ENCODE data around the gene SLC12A8. TPM values are rescaled to one million over a fixed set of nuclear protein-coding genes. Genes with fewer than 3 reads are reported as not detected.

Gene SLC12A8
- total RNA-seq, 1 donor from 2014 or later: not detected

DNA sequence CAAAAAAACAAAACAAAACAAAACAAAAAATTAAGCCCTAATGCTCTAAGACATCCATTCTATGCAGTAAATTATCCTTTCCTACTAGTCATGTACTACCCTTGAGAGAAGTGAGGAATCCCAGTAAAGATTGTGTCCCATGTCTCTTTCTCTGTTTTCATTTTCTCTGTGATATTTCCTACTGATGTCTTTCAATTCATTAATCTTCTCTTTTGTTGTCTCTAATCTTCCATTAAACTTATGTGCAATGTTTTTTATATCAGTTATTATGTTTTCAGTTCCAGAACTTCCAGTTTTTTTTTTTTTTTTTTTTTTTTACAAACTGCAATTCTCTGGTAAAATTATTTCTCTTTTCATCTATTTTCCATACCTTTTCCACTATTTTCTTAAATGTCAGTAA, 44.1 kb upstream of the SLC12A8 start:
- no peak for DNase-seq
- H3K4me3 ChIP-seq: no peak overlapping the region
- no peak overlapping the region for H3K27ac ChIP-seq (replicated peaks)
- peaks cover 9% of the 10 kb centered on the region for H3K9me3 ChIP-seq (replicated peaks)
- H3K36me3 ChIP-seq: peaks cover 7% of the 10 kb centered on the region
- no peaks in the 10 kb centered on the region for H3K27me3 ChIP-seq (ENCODE audit: low read depth)
- intact Hi-C loops (cut with micrococcal nuclease): no loop called here
- no peaks in the 10 kb centered on the region for H3K4me1 ChIP-seq
- TF ChIP-seq, protein P1, sequence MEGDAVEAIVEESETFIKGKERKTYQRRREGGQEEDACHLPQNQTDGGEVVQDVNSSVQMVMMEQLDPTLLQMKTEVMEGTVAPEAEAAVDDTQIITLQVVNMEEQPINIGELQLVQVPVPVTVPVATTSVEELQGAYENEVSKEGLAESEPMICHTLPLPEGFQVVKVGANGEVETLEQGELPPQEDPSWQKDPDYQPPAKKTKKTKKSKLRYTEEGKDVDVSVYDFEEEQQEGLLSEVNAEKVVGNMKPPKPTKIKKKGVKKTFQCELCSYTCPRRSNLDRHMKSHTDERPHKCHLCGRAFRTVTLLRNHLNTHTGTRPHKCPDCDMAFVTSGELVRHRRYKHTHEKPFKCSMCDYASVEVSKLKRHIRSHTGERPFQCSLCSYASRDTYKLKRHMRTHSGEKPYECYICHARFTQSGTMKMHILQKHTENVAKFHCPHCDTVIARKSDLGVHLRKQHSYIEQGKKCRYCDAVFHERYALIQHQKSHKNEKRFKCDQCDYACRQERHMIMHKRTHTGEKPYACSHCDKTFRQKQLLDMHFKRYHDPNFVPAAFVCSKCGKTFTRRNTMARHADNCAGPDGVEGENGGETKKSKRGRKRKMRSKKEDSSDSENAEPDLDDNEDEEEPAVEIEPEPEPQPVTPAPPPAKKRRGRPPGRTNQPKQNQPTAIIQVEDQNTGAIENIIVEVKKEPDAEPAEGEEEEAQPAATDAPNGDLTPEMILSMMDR (IDR thresholded peaks at IDR 0.05; ENCODE audit: borderline replicate concordance): no peak

DNA sequence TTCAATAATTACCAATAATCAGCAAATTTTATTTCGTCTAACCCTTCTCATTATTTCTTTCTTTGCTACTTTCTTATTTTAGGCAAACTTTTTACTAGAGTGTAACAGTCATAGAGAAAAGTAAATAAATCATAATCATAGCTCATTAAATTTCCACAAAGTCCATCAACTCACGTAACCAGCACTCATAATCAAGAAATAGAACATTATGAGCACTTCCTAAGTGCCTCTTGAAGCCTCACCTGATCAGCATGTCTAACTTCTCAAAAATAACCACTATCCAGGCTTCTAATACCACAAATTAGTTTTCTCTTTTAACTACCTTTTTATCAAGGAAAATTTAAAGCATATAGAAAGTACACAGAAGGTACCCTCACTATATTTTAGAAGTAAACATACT, 38.4 kb upstream of the SLC12A8 start:
- no peaks in the 10 kb centered on the region for H3K9me3 ChIP-seq (replicated peaks)
- TF ChIP-seq, protein P1 (IDR thresholded peaks at IDR 0.05; ENCODE audit: borderline replicate concordance): no peak
- no peaks in the 10 kb centered on the region for H3K36me3 ChIP-seq
- no peaks in the 10 kb centered on the region for H3K4me1 ChIP-seq
- intact Hi-C loops (cut with micrococcal nuclease): no loop called here
- H3K27ac ChIP-seq (replicated peaks): no peak overlapping the region
- DNase-seq: no peak
- no peaks in the 10 kb centered on the region for H3K27me3 ChIP-seq (ENCODE audit: low read depth)
- H3K4me3 ChIP-seq: no peak overlapping the region

DNA sequence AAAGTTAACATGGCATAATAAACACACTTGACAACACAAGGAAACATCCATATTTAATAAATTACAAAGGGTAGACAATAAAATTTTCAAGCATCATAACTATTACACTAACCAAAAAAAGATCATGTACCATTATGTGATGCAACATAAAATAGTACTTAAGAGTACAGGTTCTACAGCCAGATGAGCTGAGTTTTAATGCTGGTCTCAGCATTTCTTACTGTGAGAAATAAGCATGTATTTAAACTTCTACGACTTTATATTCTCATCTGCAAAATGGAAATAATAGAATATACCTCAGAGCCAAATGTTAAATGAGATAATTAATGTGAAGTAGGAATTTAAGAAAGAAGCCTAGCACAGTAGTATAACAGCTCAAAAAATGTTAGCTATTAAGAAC, 33.7 kb upstream of the SLC12A8 start:
- no peaks in the 10 kb centered on the region for H3K36me3 ChIP-seq
- no peak for DNase-seq
- H3K4me3 ChIP-seq: no peak overlapping the region
- H3K9me3 ChIP-seq (replicated peaks): no peaks in the 10 kb centered on the region
- H3K27me3 ChIP-seq (ENCODE audit: low read depth): no peaks in the 10 kb centered on the region
- TF ChIP-seq, protein P1 (IDR thresholded peaks at IDR 0.05; ENCODE audit: borderline replicate concordance): no peak
- intact Hi-C loops (cut with micrococcal nuclease): no loop called here
- H3K4me1 ChIP-seq: no peaks in the 10 kb centered on the region
- no peak overlapping the region for H3K27ac ChIP-seq (replicated peaks)

DNA sequence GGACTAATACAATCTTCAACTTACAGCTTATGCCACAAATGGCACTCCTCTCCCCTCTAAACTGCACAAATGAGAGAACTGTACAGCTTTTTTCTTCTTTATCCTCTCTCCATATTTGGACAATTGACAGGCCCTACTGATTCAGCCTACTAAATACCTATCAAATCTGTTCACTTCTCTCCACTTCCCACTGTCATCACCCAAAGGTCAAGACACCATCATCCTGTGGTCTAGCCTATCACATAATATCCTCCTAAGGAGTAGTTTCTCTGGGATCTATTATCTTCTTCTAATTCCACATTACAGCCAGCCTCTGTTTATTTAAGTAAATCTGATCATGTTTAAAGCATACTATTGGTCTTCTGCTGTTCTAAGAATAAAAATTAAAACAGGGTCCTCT, 33.0 kb upstream of the SLC12A8 start:
- Histone ChIP-seq H3K4me3 (no peak overlapping the region), H3K36me3 (no peaks in the 10 kb centered on the region), H3K27ac (replicated peaks) (no peak overlapping the region), H3K27me3 (ENCODE audit: low read depth) (no peaks in the 10 kb centered on the region), H3K4me1 (no peaks in the 10 kb centered on the region), H3K9me3 (replicated peaks) (no peaks in the 10 kb centered on the region)
- no peak for DNase-seq
- intact Hi-C loops (cut with micrococcal nuclease): no loop called here
- TF ChIP-seq, protein P1 (IDR thresholded peaks at IDR 0.05; ENCODE audit: borderline replicate concordance): no peak

DNA sequence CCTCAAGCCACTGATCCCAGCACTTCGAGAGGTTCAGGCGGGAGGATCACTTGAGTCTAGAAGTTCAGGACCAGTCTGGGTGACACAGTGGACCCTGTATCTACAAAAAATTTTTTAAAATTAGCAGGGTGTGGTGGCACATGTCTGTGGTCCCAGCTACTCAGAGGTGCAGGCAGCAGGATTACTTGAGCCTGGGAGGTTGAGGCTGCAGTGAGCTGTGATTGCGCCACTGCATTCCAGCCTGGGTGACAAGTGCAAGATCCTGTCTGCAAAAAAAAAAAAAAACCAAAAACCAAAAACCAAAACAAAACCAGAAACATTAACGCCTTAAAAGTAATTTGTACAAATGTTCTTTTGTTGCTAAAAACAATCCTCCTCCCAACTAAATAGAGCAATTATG, 27.9 kb upstream of the SLC12A8 start:
- intact Hi-C loops (cut with micrococcal nuclease): no loop called here
- no peak overlapping the region for H3K27ac ChIP-seq (replicated peaks)
- no peak for DNase-seq

More for the DNA sequence above, 27.9 kb upstream of the SLC12A8 start:
- Histone ChIP-seq H3K36me3 (no peaks in the 10 kb centered on the region), H3K9me3 (replicated peaks) (no peaks in the 10 kb centered on the region), H3K4me1 (no peaks in the 10 kb centered on the region), H3K4me3 (no peak overlapping the region), H3K27me3 (ENCODE audit: low read depth) (no peaks in the 10 kb centered on the region)
- TF ChIP-seq, protein P1 (IDR thresholded peaks at IDR 0.05; ENCODE audit: borderline replicate concordance): no peak
